Posterior vena cava (tissue), 2 donors: ENCODE results near the gene FBXW8. TPM values are rescaled to one million over a fixed set of nuclear protein-coding genes. Genes with fewer than 3 reads are reported as not detected.

Experiments used
- DNase-seq: peaks from one replicate; pipeline ENCODE4 v3.0.0-alpha.2; 2020; ENCODE audit warnings: low spot score
- intact Hi-C, 2 donors: fragments of 100-400 bp; cut with DNase I; formaldehyde crosslinking; loops; one replicate each; pipeline versions ENCODE4 v1.14.1 to v1.14.2; 2022 to 2023
- total RNA-seq, 2 donors: library from RNA; stranded (reverse); fragmentation: NEBNext Ultra II Directional; extraction: Animal tissue kit (Norgen Biotek cat#: 25700); gene quantifications; one replicate each; pipeline ENCODE4 v1.2.1, GENCODE V29; 2021
- donor health status: DM: yes; HTN: yes; CAD: no.
- donor health status: DM: yes; HTN: yes; CAD: no.

The FBXW8 gene
- total RNA-seq, 2 donors from 2014 or later, result 13.3 to 14.7 TPM

DNA sequence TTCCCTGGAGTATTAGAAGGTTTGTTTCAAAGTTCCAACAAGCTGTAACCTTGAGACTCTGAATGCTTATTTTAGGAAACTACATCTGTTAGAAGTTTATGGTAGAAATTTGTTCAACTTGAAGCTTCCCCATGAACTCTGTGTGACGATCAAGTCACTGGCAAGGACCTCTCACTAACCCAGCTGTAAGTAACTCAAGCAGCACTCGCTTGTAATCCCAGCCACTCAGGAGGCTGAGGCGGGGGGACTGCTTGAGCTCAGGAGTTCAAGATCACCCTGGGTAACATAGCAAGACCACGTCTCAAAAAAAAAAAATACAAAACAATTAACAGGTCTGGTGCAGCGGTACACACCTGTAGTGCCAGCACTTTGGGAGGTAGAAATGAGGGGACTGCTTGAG, 162.9 kb downstream of the FBXW8 start:
- DNase-seq, result no peak
- intact Hi-C loops, result no loop called here

- no peak for DNase-seq
- intact Hi-C loops, result no loop called here
These were observed 165.9 kb downstream of the FBXW8 start for GRCh38 chr12:117076410-117077372.

DNA sequence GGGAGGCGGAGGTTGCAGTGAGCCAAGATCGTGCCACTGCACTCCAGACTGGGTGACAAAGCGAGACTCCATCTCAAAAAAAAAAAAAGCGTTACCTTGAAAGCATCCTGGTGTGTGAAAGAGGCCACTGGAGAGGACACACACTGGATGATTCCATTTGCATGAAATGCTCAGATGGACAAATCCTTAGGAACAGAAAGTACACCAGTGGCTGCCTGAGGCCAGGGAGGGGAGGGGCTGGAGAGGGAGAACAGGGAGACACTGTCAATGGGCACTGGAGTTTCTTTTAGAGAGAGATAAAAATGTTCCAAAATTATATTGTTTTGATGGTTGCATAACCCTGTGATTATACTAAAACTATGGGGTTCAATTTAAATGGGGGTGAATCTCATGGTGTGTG, 168.7 kb downstream of the FBXW8 start:
- DNase-seq, result peak; percentile 31
- intact Hi-C loops, result no loop called here

DNA sequence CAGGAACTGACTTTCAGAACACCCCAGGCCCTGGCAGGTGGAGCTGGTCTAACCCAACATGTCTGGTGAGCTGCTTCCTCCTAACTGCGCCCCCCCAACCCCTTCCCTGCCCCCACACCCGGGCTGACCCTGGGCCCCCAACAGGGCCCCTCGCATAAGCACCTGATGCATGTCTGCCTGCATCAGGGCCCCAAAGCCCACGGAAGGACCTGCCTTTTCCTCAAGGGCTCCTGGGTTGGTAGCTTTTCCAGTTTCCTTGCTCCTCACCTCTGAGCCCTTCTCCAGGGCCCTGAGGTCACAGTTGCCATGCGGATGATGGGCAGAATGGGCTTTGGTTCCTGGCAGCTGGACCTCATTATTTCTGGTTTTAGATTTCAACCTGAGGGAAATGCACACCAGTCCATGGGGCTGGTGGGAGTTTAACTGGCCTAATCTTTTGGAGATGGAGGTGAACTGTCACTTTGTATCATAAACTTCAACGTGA, 170.0 kb downstream of the FBXW8 start:
- DNase-seq, result no peak
- intact Hi-C loops, result no loop called here

Other genes starting within 250 kb of the FBXW8 start
- gene SPRING1, start 172.9 kb upstream of the FBXW8 start, total RNA-seq, result 10 to 100 TPM; 13.9 to 18.1 TPM
- gene RNFT2, start 172.6 kb upstream of the FBXW8 start, total RNA-seq, result 1 to 10 TPM; 1.2 to 2.2 TPM
- gene HRK, start 29.5 kb upstream of the FBXW8 start, total RNA-seq, result not detected
- 1 to 10 TPM; 3.0 to 5.8 TPM for gene TESC, start 188.5 kb downstream of the FBXW8 start, total RNA-seq